Posterior vena cava (tissue), 2 donors: ENCODE data around the gene GRK5. TPM values are rescaled to one million over a fixed set of nuclear protein-coding genes. Genes with fewer than 3 reads are reported as not detected.
"Not testable (repeated sequence)": the region's sequence is repeated elsewhere in the genome, so short reads cannot be mapped to it uniquely, and the experiment has no call there.

Source experiments
- DNase-seq: peaks from one replicate; pipeline ENCODE4 v3.0.0-alpha.2; 2020; ENCODE audit warnings: low spot score
- intact Hi-C, 2 donors: fragments of 100-400 bp; cut with DNase I; formaldehyde crosslinking; loops; one replicate each; pipeline versions ENCODE4 v1.14.1 to v1.14.2; 2022 to 2023
- total RNA-seq, 2 donors: library from RNA; stranded (reverse); fragmentation: NEBNext Ultra II Directional; extraction: Animal tissue kit (Norgen Biotek cat#: 25700); gene quantifications; one replicate each; pipeline ENCODE4 v1.2.1, GENCODE V29; 2021
- donor health status: DM: yes; HTN: yes; CAD: no.
- donor health status: DM: yes; HTN: yes; CAD: no.

GRK5 gene
- total RNA-seq, 2 donors from 2014 or later: 40.0 to 57.5 TPM

GRCh38 chr10:119257899-119258419 is 50.6 kb downstream of the GRK5 start:
- no peak for DNase-seq
- intact Hi-C loops: no loop called here

GRCh38 chr10:119259345-119259744 is 52.0 kb downstream of the GRK5 start:
- DNase-seq: no peak

GRCh38 chr10:119261016-119261415 is 53.6 kb downstream of the GRK5 start:
- intact Hi-C loops: loop anchor here in 1 of 2 donors (5.0 kb wide), 1 partner anchor 106 kb away; no protein-coding TSS in a partner anchor
- DNase-seq: not testable (repeated sequence)

More at GRCh38 chr10:119259345-119259744, 52.0 kb downstream of the GRK5 start:
- intact Hi-C loops: no loop called here

GRCh38 chr10:119263951-119264617 is 56.7 kb downstream of the GRK5 start:
- no peak for DNase-seq
- intact Hi-C loops: loop anchor here in 1 of 2 donors (5.0 kb wide), 1 partner anchor 103 kb away; no protein-coding TSS in a partner anchor

GRCh38 chr10:119265691-119266090 is 58.3 kb downstream of the GRK5 start:
- intact Hi-C loops: no loop called here
- DNase-seq: no peak

GRCh38 chr10:119267384-119267783 is 60.0 kb downstream of the GRK5 start:
- DNase-seq: no peak
- intact Hi-C loops: no loop called here

- intact Hi-C loops: no loop called here
- DNase-seq: no peak
Measured at GRCh38 chr10:119268428-119268827, 61.1 kb downstream of the GRK5 start.

GRCh38 chr10:119268871-119269506 is 61.6 kb downstream of the GRK5 start:
- no peak for DNase-seq
- intact Hi-C loops: no loop called here

GRCh38 chr10:119269737-119270136 is 62.4 kb downstream of the GRK5 start:
- no peak for DNase-seq
- intact Hi-C loops: no loop called here

GRCh38 chr10:119270762-119271366 is 63.5 kb downstream of the GRK5 start:
- intact Hi-C loops: no loop called here

GRCh38 chr10:119272338-119272734 is 65.0 kb downstream of the GRK5 start:
- intact Hi-C loops, DNase-seq: not testable (repeated sequence)

More at GRCh38 chr10:119270762-119271366, 63.5 kb downstream of the GRK5 start:
- peak; percentile 96 for DNase-seq

- intact Hi-C loops: no loop called here
Measured at GRCh38 chr10:119272736-119273135, 65.4 kb downstream of the GRK5 start.

GRCh38 chr10:119273413-119273812 is 66.0 kb downstream of the GRK5 start:
- DNase-seq: peak; percentile 20

More at GRCh38 chr10:119272736-119273135, 65.4 kb downstream of the GRK5 start:
- no peak for DNase-seq

GRCh38 chr10:119274519-119275045 is 67.2 kb downstream of the GRK5 start:
- peak; percentile 28 for DNase-seq
- intact Hi-C loops: no loop called here

More at GRCh38 chr10:119273413-119273812, 66.0 kb downstream of the GRK5 start:
- intact Hi-C loops: no loop called here

- intact Hi-C loops: no loop called here
- DNase-seq: peak; percentile 15
Measured at GRCh38 chr10:119275085-119275484, 67.7 kb downstream of the GRK5 start.

- intact Hi-C loops, DNase-seq: not testable (repeated sequence)
Measured at GRCh38 chr10:119276194-119276593, 68.8 kb downstream of the GRK5 start.

GRCh38 chr10:119278126-119278709 is 70.8 kb downstream of the GRK5 start:
- intact Hi-C loops: no loop called here
- DNase-seq: peak; percentile 47

GRCh38 chr10:119279441-119279840 is 72.1 kb downstream of the GRK5 start:
- intact Hi-C loops: no loop called here
- DNase-seq: no peak

- DNase-seq: peak; percentile 90
- intact Hi-C loops: no loop called here
Measured at GRCh38 chr10:119281581-119282071, 74.3 kb downstream of the GRK5 start.
